DMS114 treated with DMSO at 0.1 percent for 48 hours (cell line): Measurements from ENCODE around the gene SGMS1.
"Not testable (repeated sequence)": the region's sequence is repeated elsewhere in the genome, so short reads cannot be mapped to it uniquely, and the experiment has no call there.

ENCODE experiments used
- DNase-seq: peaks from one replicate; lab custom pipeline; 2025; ENCODE audit not compliant: unreplicated experiment; lab: John Stamatoyannopoulos, UW

Gene SGMS1

GRCh38 chr10:50511492-50512213 lies 112.1 kb downstream of the SGMS1 start:
- no peak for DNase-seq

GRCh38 chr10:50510517-50511473 lies 113.0 kb downstream of the SGMS1 start:
- no peak for DNase-seq

- no peak for DNase-seq
These were observed 115.3 kb downstream of the SGMS1 start for GRCh38 chr10:50508315-50509051.

GRCh38 chr10:50506861-50507573 lies 116.7 kb downstream of the SGMS1 start:
- DNase-seq = no peak

- DNase-seq = no peak
These were observed 119.4 kb downstream of the SGMS1 start for GRCh38 chr10:50504389-50504788.

GRCh38 chr10:50503661-50504320 lies 120.0 kb downstream of the SGMS1 start:
- no peak for DNase-seq

- not testable (repeated sequence) for DNase-seq
These were observed 120.6 kb downstream of the SGMS1 start for GRCh38 chr10:50503156-50503555.

GRCh38 chr10:50501924-50502452 lies 121.8 kb downstream of the SGMS1 start:
- DNase-seq = no peak

- DNase-seq = no peak
These were observed 122.3 kb downstream of the SGMS1 start for GRCh38 chr10:50501478-50501877.

GRCh38 chr10:50498465-50498864 lies 125.3 kb downstream of the SGMS1 start:
- DNase-seq = no peak

- no peak for DNase-seq
These were observed 126.0 kb downstream of the SGMS1 start for GRCh38 chr10:50497758-50498157.

- DNase-seq = no peak
These were observed 127.5 kb downstream of the SGMS1 start for GRCh38 chr10:50496228-50496627.

- no peak for DNase-seq
These were observed 133.5 kb downstream of the SGMS1 start for GRCh38 chr10:50490241-50490640.

- not testable (repeated sequence) for DNase-seq
These were observed 139.2 kb downstream of the SGMS1 start for GRCh38 chr10:50484550-50484949.

GRCh38 chr10:50480054-50481007 lies 143.4 kb downstream of the SGMS1 start:
- no peak for DNase-seq

- no peak for DNase-seq
These were observed 146.2 kb downstream of the SGMS1 start for GRCh38 chr10:50477287-50478203.

GRCh38 chr10:50473756-50474155 lies 150.0 kb downstream of the SGMS1 start:
- no peak for DNase-seq

- no peak for DNase-seq
These were observed 150.8 kb downstream of the SGMS1 start for GRCh38 chr10:50472914-50473313.
